VCaP (cell line): Measurements from ENCODE around the gene OLIG2.
A peak's percentile ranks its signal among the peaks of the same experiment; 100 is the strongest.

Experiments
- H3K27ac ChIP-seq: fragments of 450-650 bp; 2 replicates; pipeline ENCODE4 v1.5.1; 2017
- CTCF ChIP-seq: fragments of 450-650 bp; conservative IDR thresholded peaks from 2 replicates; pipeline ENCODE4 v1.5.1; 2017; ENCODE audit warnings: mild to moderate bottlenecking, moderate library complexity

The OLIG2 gene

GRCh38 chr21:33059380-33059841 is 33.7 kb downstream of the OLIG2 start:
- no peak for TF ChIP-seq CTCF
- peak overlapping the region; percentile 32; the same call in 1 of the 2 replicates for H3K27ac ChIP-seq

- no peak for TF ChIP-seq CTCF
- H3K27ac ChIP-seq, result no peak overlapping the region
Observed at GRCh38 chr21:33061233-33061632, 35.5 kb downstream of the OLIG2 start.

- no peak for TF ChIP-seq CTCF
- H3K27ac ChIP-seq, result no peak overlapping the region
Observed at GRCh38 chr21:33063375-33063883, 37.7 kb downstream of the OLIG2 start.

- TF ChIP-seq CTCF, result no peak
- no peak overlapping the region for H3K27ac ChIP-seq
Observed at GRCh38 chr21:33063907-33064622, 38.3 kb downstream of the OLIG2 start.

- H3K27ac ChIP-seq, result no peak overlapping the region
- TF ChIP-seq CTCF, result no peak
Observed at GRCh38 chr21:33064623-33065390, 39.1 kb downstream of the OLIG2 start.

- TF ChIP-seq CTCF, result no peak
- no peak overlapping the region for H3K27ac ChIP-seq
Observed at GRCh38 chr21:33067043-33067442, 41.3 kb downstream of the OLIG2 start.

- H3K27ac ChIP-seq, result no peak overlapping the region
- TF ChIP-seq CTCF, result no peak
Observed at GRCh38 chr21:33067457-33067856, 41.7 kb downstream of the OLIG2 start.
